D341Med (cell line): ENCODE data around the gene PDE4DIP.
"Not testable (repeated sequence)": the region's sequence is repeated elsewhere in the genome, so short reads cannot be mapped to it uniquely, and the experiment has no call there.

Source experiments
- DNase-seq: peaks from one replicate; pipeline ENCODE4 v3.0.0; 2012; ENCODE audit warnings: low spot score

The PDE4DIP gene

GRCh38 chr1:148844220-148844619 lies at the start of gene PDE4DIP:
Gene PDE4DIP, plus strand, starts transcription at chr1:148844428. Its CDS starts 347 bp downstream, at chr1:148844775.
- not testable (repeated sequence) for DNase-seq

GRCh38 chr1:148808268-148808928 lies 35.8 kb upstream of the PDE4DIP start:
- not testable (repeated sequence) for DNase-seq

GRCh38 chr1:148808929-148809283 lies 35.3 kb upstream of the PDE4DIP start:
- DNase-seq, result not testable (repeated sequence)

GRCh38 chr1:148822180-148822579 lies 22.0 kb upstream of the PDE4DIP start:
- not testable (repeated sequence) for DNase-seq

- DNase-seq, result not testable (repeated sequence)
Measured at GRCh38 chr1:148823822-148824221, 20.4 kb upstream of the PDE4DIP start.

GRCh38 chr1:148825029-148825428 lies 19.2 kb upstream of the PDE4DIP start:
- DNase-seq, result not testable (repeated sequence)

GRCh38 chr1:148828531-148828930 lies 15.7 kb upstream of the PDE4DIP start:
- DNase-seq, result not testable (repeated sequence)

- not testable (repeated sequence) for DNase-seq
Measured at GRCh38 chr1:148828962-148829361, 15.3 kb upstream of the PDE4DIP start.

- DNase-seq, result not testable (repeated sequence)
Measured at GRCh38 chr1:148829365-148829764, 14.9 kb upstream of the PDE4DIP start.

GRCh38 chr1:148841262-148841661 lies 3.0 kb upstream of the PDE4DIP start:
- DNase-seq, result not testable (repeated sequence)

- DNase-seq, result not testable (repeated sequence)
Measured at GRCh38 chr1:148844651-148845050, 423 bp downstream of the PDE4DIP start.

GRCh38 chr1:148845068-148845467 lies 840 bp downstream of the PDE4DIP start:
- DNase-seq, result not testable (repeated sequence)

GRCh38 chr1:148850347-148850746 lies 6.1 kb downstream of the PDE4DIP start:
- not testable (repeated sequence) for DNase-seq

GRCh38 chr1:148850840-148851239 lies 6.6 kb downstream of the PDE4DIP start:
- DNase-seq, result not testable (repeated sequence)

- DNase-seq, result not testable (repeated sequence)
Measured at GRCh38 chr1:148851684-148852083, 7.5 kb downstream of the PDE4DIP start.

- not testable (repeated sequence) for DNase-seq
Measured at GRCh38 chr1:148853363-148853762, 9.1 kb downstream of the PDE4DIP start.

- DNase-seq, result not testable (repeated sequence)
Measured at GRCh38 chr1:148854063-148854462, 9.8 kb downstream of the PDE4DIP start.

- not testable (repeated sequence) for DNase-seq
Measured at GRCh38 chr1:148855367-148855766, 11.1 kb downstream of the PDE4DIP start.

GRCh38 chr1:148860049-148860448 lies 15.8 kb downstream of the PDE4DIP start:
- not testable (repeated sequence) for DNase-seq

- not testable (repeated sequence) for DNase-seq
Measured at GRCh38 chr1:148860579-148861259, 16.5 kb downstream of the PDE4DIP start.

- not testable (repeated sequence) for DNase-seq
Measured at GRCh38 chr1:148862590-148862989, 18.4 kb downstream of the PDE4DIP start.

- not testable (repeated sequence) for DNase-seq
Measured at GRCh38 chr1:148868924-148869633, 24.9 kb downstream of the PDE4DIP start.

GRCh38 chr1:148869634-148869961 lies 25.4 kb downstream of the PDE4DIP start:
- not testable (repeated sequence) for DNase-seq
